Pancreas (tissue), 10 donors: ENCODE data around the gene DNAL1. TPM values are rescaled to one million over a fixed set of nuclear protein-coding genes. Genes with fewer than 3 reads are reported as not detected.

ENCODE experiments used
- ATAC-seq, 4 donors: fragments of 200-7000 bp; cut with Tn5 transposase; one replicate each; pipeline versions ENCODE4 v1.8.0 to v1.9.1; 2020; ENCODE audit warnings: mild to moderate bottlenecking in 4 of 4, moderate library complexity in 4 of 4
- DNase-seq, 6 donors: peaks; one replicate each; pipeline ENCODE4 v3.0.0-alpha.2; 2020
- FAIRE-seq: peaks from 2 replicates; lab custom pipeline; 2012; peaks lifted over from hg19 to GRCh38; lab: Jason Lieb, UNC
- H3K27ac ChIP-seq, 4 donors: fragments of 200-600 bp; sonication (generic); 1 replicate in 3 of 4; 2 replicates in 1 of 4; pipeline versions ENCODE4 v1.5.0 to v1.8.0; 2020
- H3K27me3 ChIP-seq, 4 donors: fragments of 200-600 bp; one replicate each; pipeline ENCODE4 v1.8.0; 2021
- H3K36me3 ChIP-seq, 3 donors: fragments of 200-600 bp; sonication (generic) in 1 of 3; one replicate each; pipeline versions ENCODE4 v1.5.0 to v1.8.0; 2020 to 2021
- H3K4me1 ChIP-seq, 3 donors: fragments of 200-600 bp; one replicate each; pipeline ENCODE4 v1.8.0; 2021
- H3K4me3 ChIP-seq, 4 donors: fragments of 200-600 bp; sonication (generic) in 2 of 4; one replicate each; pipeline versions ENCODE4 v1.5.0 to v1.8.0; 2020 to 2021
- H3K9me3 ChIP-seq, 4 donors: fragments of 200-600 bp; one replicate each; pipeline ENCODE4 v1.8.0; 2021
- WGBS, 2 donors: extraction: QIAGEN DNeasy Blood & Tissue Kit; methylation state at CpG; one replicate each; pipeline ENCODE4 v1.1.7; 2013; 5-methylcytosine and 5-hydroxymethylcytosine counted together
- intact Hi-C, 3 donors: fragments of 100-400 bp; cut with DNase I; formaldehyde crosslinking; loops; one replicate each; pipeline versions ENCODE4 v1.11.1 to v1.14.2; 2022
- polyA plus RNA-seq, 2 donors: library from polyadenylated mRNA; stranded (reverse); fragments of 200-250 nt; gene quantifications; one replicate each; pipeline ENCODE4 v1.2.3, GENCODE V29; 2013
- total RNA-seq, 6 donors: library from RNA; stranded (reverse); fragmentation: NEBNext Ultra II Directional in 4 of 6; extraction: Animal tissue kit (Norgen Biotek cat#: 25700) in 4 of 6; gene quantifications; one replicate each; pipeline versions ENCODE4 v1.2.1 to v1.2.4, GENCODE V29; 2021 to 2023
- TF ChIP-seq, protein P1 (sequence below), 4 donors: fragments of 200-600 bp; sonication (generic) in 3 of 4; IDR thresholded peaks; one replicate each; pipeline versions ENCODE4 v1.5.0 to v1.8.0; 2021; ENCODE audit warnings: antibody characterized with exemption in 4 of 4
- donor health status: healthy with polysubstance abuse.
- donor health status: DM: no; HTN: no; CAD: no; lungs with moderate emphysema.
- donor health status: DM: no; HTN: no; CAD: no.
- donor health status: control.
- donor health status: control.
- donor health status: Bipolar disorder and iron deficiency.
- donor health status: DM: yes; HTN: yes; CAD: no.
- donor health status: DM: no; HTN: no; CAD: no.
- donor health status: DM: no; HTN: no; CAD: no.
- donor health status: DM: yes; HTN: yes; CAD: no.

The DNAL1 gene, protein sequence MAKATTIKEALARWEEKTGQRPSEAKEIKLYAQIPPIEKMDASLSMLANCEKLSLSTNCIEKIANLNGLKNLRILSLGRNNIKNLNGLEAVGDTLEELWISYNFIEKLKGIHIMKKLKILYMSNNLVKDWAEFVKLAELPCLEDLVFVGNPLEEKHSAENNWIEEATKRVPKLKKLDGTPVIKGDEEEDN
- total RNA-seq (1 to 10 TPM; 4.7 to 9.2 (median 7.1) TPM), polyA plus RNA-seq (1 to 10 TPM; 3.2 to 3.8 TPM)

DNA sequence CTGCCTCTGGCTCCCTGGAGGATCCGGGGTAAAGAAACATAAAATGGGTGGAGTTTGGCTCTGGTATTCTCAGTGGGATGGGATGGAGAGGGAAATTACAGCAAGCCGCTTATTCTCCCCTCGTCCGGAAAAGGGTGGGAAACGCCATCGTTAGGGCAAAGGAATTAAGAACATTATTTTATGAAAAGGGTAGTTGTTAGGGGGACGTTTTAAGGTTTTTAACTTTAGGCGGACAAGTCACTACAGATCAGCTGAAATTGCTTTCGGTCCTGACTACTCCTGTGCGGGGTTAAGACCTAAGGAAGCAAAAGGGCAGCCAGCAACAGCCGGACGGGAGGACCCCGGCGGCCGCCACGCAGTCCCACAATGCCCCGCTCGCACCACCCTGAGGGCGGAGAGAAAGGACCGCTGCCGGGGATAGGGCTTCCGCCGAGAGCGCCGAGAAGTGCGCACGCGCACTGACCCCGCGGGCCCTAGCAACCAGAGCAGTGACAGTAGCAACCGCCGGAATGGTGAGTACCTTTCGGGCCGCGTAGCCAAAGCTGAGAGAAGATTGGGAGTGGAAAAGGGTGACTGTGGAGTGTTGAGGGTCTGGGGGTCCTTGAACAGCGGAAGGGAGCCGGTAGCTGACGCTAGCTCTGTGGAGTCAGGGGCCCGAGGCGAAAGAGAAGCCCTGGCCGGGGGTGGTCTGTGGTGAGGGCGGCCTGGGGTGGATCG is at the start of gene DNAL1:
Gene DNAL1, plus strand, starts transcription at position 456 of the 717 bp plus-strand sequence. Its CDS starts 54 bp downstream, at position 510.
- TF ChIP-seq, protein P1, sequence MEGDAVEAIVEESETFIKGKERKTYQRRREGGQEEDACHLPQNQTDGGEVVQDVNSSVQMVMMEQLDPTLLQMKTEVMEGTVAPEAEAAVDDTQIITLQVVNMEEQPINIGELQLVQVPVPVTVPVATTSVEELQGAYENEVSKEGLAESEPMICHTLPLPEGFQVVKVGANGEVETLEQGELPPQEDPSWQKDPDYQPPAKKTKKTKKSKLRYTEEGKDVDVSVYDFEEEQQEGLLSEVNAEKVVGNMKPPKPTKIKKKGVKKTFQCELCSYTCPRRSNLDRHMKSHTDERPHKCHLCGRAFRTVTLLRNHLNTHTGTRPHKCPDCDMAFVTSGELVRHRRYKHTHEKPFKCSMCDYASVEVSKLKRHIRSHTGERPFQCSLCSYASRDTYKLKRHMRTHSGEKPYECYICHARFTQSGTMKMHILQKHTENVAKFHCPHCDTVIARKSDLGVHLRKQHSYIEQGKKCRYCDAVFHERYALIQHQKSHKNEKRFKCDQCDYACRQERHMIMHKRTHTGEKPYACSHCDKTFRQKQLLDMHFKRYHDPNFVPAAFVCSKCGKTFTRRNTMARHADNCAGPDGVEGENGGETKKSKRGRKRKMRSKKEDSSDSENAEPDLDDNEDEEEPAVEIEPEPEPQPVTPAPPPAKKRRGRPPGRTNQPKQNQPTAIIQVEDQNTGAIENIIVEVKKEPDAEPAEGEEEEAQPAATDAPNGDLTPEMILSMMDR (IDR thresholded peaks at IDR 0.05) = no peak
- ATAC-seq = peak; percentile 99 to 100 (median 100)
- Histone ChIP-seq H3K27ac (peak within 1 kb of the TSS; percentile 35 to 86 (median 62)), H3K4me3 (peak within 1 kb of the TSS; percentile 59 to 88 (median 73)), H3K9me3 (no peaks in the 10 kb centered on the region), H3K4me1 (peaks cover 0 to 9% (median 3%) of the 10 kb centered on the region in 3 donors), H3K27me3 (no peaks in the 10 kb centered on the region), H3K36me3 (no peaks in the 10 kb centered on the region)
- peak; percentile 87 for FAIRE-seq
- intact Hi-C loops = no loop called here
- peak; percentile 90 to 98 (median 92) for DNase-seq
- 0% methylated on average over 43 of the region's 43 CpGs for WGBS, 2 donors

DNA sequence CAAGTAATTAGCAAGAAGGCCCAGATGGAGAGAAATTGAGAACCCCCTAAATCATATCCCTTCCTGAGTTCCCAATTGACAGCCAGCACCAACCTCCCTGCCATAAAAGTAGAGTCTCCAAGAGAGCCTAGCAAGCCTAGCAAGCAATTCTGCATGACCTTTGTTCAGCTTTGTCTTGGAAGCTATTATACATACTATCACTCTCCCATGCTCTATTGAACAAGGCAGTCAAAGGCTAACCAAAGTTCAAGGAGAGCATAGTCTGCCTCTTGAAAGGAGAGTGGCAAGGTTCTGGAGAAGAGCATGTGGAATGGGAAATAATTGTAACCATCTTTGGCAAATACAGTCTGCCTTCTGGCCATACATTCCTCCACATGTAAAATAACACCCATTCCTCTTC is 45.3 kb upstream of the DNAL1 start:
- Histone ChIP-seq H3K27ac (no peak overlapping the region), H3K4me1 (no peaks in the 10 kb centered on the region)

DNA sequence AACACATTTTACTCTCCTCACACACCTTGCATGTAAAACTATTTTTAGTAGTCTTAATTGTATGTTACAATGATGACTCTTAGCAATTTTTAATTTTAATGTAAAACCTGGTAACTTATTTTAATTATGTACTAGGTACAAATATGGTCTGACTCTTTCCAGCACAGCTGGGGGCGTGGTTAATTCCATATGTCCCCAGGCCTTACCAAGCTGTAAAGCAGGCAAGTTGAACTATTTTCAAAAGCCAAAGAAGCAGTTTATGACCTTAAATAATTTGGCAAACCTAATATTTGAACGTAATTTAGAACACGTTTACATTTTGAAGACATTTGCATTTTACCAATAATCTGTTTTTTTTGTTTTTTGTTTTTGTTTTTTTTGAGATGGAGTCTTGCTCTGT is 41.8 kb upstream of the DNAL1 start:
- no peak for DNase-seq
- no peaks in the 10 kb centered on the region for H3K36me3 ChIP-seq
- no peak for ATAC-seq
- intact Hi-C loops = no loop called here
- H3K4me1 ChIP-seq = no peaks in the 10 kb centered on the region
- FAIRE-seq = no peak
- H3K9me3 ChIP-seq = no peaks in the 10 kb centered on the region
- TF ChIP-seq, protein P1 (IDR thresholded peaks at IDR 0.05) = no peak
- no peak overlapping the region for H3K4me3 ChIP-seq
- no peak overlapping the region for H3K27ac ChIP-seq
- WGBS, 2 donors = 71 to 85% methylated on average over 3 of the region's 3 CpGs
- no peaks in the 10 kb centered on the region for H3K27me3 ChIP-seq

More for the DNA sequence above, 45.3 kb upstream of the DNAL1 start:
- intact Hi-C loops = no loop called here
- H3K9me3 ChIP-seq = no peaks in the 10 kb centered on the region
- FAIRE-seq (no peak), ATAC-seq (no peak), DNase-seq (no peak)
- H3K27me3 ChIP-seq = no peaks in the 10 kb centered on the region
- TF ChIP-seq, protein P1 (IDR thresholded peaks at IDR 0.05) = no peak
- no peak overlapping the region for H3K4me3 ChIP-seq
- no peaks in the 10 kb centered on the region for H3K36me3 ChIP-seq

DNA sequence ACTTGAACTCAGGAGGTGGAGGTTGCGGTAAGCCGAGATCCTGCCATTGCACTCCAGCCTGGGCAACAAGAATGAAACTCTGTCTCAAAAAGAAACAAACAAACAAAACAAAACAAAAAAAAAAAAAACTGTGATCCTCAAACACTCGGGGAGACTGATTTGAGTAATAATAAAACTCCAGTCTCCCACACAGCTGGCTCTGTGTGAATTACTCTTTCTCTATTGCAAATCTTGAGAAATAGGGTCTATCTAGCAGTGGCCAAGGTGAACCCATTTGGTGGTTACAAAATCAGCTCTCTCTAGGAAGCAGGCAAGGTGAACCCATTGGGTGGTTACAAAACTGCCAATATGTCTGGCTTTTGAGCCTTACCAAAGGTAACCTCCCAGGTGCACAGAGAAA is 38.5 kb upstream of the DNAL1 start:
- Histone ChIP-seq H3K9me3 (no peaks in the 10 kb centered on the region), H3K27me3 (no peaks in the 10 kb centered on the region), H3K27ac (no peak overlapping the region), H3K4me3 (no peak overlapping the region), H3K36me3 (no peaks in the 10 kb centered on the region), H3K4me1 (no peaks in the 10 kb centered on the region)
- no peak for FAIRE-seq
- TF ChIP-seq, protein P1 (IDR thresholded peaks at IDR 0.05) = no peak
- intact Hi-C loops = no loop called here
- WGBS, 2 donors = 93 to 98% methylated on average over 3 of the region's 3 CpGs
- ATAC-seq = no peak
- DNase-seq = no peak

DNA sequence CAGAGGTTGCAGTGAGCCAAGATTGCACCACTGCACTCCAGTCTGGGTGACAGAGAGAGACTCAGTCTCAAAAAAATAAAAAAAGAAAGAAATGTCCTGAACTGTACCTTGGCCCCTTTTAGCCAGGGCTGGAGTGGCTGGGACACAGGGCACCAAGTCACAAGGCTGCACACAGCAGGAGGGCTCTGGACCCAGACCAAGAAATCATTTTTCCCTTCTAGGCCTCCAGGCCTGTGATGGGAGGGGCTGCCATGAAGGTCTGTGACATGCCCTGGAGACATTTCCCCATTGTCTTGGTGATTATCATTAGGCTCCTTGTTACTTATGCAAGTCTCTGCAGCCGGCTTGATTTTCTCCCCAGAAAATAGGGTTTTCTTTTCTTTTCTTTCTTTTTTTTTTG is 37.5 kb upstream of the DNAL1 start:
- no peak overlapping the region for H3K4me3 ChIP-seq
- no peak overlapping the region for H3K27ac ChIP-seq
- H3K36me3 ChIP-seq = no peaks in the 10 kb centered on the region
- H3K9me3 ChIP-seq = no peaks in the 10 kb centered on the region
- TF ChIP-seq, protein P1 (IDR thresholded peaks at IDR 0.05) = no peak
- WGBS, 2 donors = 93 to 97% methylated on average over 1 of the region's 1 CpG
- FAIRE-seq = no peak
- ATAC-seq = no peak
- intact Hi-C loops = no loop called here
- H3K27me3 ChIP-seq = no peaks in the 10 kb centered on the region
- no peaks in the 10 kb centered on the region for H3K4me1 ChIP-seq
- DNase-seq = no peak
